ENCODE results near the gene NME2.

Gene NME2

DNA sequence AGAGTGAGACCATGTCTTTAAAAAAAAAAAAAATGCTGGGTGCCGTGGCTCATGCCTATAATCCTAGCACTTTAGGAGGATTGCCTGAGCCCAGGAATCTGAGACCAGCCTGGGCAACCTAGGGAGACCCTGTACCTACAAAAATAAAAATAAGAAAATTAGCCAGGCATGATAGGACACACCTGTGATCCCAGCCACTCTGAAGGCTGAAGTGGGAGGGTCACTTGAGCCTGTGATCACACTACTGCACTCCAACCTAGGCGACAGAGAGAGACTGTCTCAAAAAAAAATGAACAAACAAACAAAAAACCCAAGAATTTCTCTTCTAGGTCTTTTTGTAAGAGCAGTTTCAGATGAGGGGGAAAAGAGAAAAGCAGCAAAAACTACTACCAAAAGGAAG is 34.6 kb downstream of the NME2 start:
- no peak overlapping the region for H3K4me3 ChIP-seq (ENCODE audit: low read length)
- TF ChIP-seq, protein P1, sequence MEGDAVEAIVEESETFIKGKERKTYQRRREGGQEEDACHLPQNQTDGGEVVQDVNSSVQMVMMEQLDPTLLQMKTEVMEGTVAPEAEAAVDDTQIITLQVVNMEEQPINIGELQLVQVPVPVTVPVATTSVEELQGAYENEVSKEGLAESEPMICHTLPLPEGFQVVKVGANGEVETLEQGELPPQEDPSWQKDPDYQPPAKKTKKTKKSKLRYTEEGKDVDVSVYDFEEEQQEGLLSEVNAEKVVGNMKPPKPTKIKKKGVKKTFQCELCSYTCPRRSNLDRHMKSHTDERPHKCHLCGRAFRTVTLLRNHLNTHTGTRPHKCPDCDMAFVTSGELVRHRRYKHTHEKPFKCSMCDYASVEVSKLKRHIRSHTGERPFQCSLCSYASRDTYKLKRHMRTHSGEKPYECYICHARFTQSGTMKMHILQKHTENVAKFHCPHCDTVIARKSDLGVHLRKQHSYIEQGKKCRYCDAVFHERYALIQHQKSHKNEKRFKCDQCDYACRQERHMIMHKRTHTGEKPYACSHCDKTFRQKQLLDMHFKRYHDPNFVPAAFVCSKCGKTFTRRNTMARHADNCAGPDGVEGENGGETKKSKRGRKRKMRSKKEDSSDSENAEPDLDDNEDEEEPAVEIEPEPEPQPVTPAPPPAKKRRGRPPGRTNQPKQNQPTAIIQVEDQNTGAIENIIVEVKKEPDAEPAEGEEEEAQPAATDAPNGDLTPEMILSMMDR (conservative IDR thresholded peaks at IDR 0.05; ENCODE audit: low read length): no peak
- no peak for DNase-seq (ENCODE audit: low read depth)

DNA sequence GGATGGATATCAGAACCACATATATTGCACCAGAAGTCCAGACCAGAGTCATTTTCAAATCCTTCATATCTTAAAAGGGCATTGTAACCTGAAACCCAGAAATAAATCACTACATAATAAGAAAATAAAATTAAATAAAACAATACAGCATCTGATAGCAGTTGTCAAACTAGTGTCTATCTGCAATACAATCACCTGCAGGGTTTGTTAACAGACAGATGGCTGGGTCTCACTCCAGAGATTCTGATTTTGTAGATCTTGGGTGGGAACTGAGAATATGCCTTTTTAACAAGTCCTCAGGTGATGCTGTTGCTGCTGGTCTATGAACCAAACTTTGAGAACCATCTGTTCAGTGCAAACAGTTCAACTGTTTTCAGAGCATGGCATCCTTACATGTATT is 37.6 kb downstream of the NME2 start:
- DNase-seq (ENCODE audit: low read depth): no peak
- TF ChIP-seq, protein P1 (conservative IDR thresholded peaks at IDR 0.05; ENCODE audit: low read length): no peak
- no peak overlapping the region for H3K4me3 ChIP-seq (ENCODE audit: low read length)

DNA sequence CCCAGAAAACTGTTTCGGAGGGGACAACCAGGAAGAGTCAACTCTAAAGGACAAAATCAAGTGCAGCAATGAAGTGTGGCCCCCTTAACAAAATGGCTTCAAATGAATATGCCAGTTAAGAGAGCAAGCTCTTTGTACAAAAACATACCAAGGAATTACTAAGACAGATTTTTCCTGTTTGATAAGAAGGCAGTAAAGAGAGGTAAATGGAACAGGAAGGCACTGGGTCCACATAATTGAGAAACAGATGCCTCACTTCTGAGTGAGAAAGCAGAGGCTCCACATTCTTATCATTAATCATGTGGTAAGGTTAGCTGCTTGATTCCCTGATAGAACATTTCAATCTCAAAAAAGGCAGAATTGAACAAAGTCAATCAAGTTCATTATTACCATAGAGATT is 48.7 kb downstream of the NME2 start:
- no peak overlapping the region for H3K4me3 ChIP-seq (ENCODE audit: low read length)
- TF ChIP-seq, protein P1 (conservative IDR thresholded peaks at IDR 0.05; ENCODE audit: low read length): no peak
- no peak for DNase-seq (ENCODE audit: low read depth)

DNA sequence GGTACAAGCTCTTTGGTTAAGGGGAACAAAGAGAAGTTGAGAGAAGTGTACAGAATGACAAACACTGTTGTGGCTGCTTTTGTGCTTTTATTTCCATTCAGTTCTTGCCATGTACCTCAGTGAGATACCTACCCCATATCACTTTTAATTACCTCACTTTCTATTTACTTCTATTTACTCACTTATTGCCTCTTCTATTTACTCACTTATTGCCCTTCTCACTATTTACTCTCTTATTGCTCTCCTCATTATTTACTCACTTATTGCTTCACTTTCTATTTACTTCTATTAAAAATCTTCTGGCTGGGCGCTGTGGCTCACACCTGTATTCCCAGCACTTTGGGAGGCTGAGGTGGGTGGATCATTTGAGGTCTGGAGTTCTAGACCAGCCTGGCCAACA is 51.7 kb downstream of the NME2 start:
- TF ChIP-seq, protein P1 (conservative IDR thresholded peaks at IDR 0.05; ENCODE audit: low read length): no peak

DNA sequence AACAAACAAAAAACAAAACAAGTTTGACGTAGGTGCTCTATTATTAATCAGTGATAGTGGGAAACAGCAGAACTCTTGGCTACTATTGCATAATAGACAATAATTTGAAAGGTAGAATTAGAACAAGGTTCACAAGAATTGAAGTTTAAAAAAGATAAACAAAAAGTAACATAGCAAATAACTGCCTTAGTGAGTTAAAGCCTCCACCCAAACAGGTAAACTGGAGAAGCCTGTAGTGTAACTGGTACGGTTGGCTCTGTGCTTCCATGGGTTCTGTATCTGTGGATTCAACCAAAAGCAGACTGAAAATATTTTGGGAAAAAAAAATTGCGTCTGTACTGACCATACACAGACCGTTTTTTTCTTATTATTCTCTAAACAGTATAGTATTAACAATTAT is 55.1 kb downstream of the NME2 start:
- DNase-seq (ENCODE audit: low read depth): no peak
- TF ChIP-seq, protein P1 (conservative IDR thresholded peaks at IDR 0.05; ENCODE audit: low read length): no peak
- no peak overlapping the region for H3K4me3 ChIP-seq (ENCODE audit: low read length)

More for the DNA sequence above, 51.7 kb downstream of the NME2 start:
- DNase-seq (ENCODE audit: low read depth): no peak
- no peak overlapping the region for H3K4me3 ChIP-seq (ENCODE audit: low read length)
